Activated CD4-positive, alpha-beta T cell treated with anti-CD3 and anti-CD28 coated beads for 48 hours (primary cell): ENCODE results near the gene GRIN2D.

Experiments used
- DNase-seq: peaks from one replicate; pipeline ENCODE4 v3.0.0-alpha.2; 2020

GRIN2D gene

DNA sequence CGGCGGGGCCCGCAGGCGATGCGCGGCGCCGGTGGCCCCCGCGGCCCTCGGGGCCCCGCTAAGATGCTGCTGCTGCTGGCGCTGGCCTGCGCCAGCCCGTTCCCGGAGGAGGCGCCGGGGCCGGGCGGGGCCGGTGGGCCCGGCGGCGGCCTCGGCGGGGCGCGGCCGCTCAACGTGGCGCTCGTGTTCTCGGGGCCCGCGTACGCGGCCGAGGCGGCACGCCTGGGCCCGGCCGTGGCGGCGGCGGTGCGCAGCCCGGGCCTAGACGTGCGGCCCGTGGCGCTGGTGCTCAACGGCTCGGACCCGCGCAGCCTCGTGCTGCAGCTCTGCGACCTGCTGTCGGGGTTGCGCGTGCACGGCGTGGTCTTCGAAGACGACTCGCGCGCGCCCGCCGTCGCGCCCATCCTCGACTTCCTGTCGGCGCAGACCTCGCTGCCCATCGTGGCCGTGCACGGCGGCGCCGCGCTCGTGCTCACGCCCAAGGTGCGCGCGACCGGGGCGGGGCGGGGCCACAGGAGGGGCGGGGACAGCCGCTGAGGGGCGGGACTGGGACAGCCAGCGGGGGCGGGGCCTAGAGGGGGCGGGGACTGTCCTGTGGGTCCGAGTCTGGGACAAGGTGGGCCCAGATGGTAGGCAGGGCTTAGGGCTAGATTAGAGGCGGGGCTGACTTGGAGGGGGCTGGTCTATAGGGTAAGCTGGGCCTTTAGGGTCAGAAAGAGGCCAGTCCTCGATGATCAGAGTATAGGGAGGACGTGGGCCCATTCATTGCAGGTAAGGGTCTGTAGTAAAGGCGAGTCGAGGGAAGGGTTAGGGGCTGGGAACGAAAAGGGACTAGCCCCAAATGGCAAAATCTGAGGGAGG lies 5.1 kb downstream of the GRIN2D start:
- peak; percentile 93 for DNase-seq

- DNase-seq = peak; percentile 58
These were observed 6.7 kb downstream of the GRIN2D start for GRCh38 chr19:48400018-48400742.

DNA sequence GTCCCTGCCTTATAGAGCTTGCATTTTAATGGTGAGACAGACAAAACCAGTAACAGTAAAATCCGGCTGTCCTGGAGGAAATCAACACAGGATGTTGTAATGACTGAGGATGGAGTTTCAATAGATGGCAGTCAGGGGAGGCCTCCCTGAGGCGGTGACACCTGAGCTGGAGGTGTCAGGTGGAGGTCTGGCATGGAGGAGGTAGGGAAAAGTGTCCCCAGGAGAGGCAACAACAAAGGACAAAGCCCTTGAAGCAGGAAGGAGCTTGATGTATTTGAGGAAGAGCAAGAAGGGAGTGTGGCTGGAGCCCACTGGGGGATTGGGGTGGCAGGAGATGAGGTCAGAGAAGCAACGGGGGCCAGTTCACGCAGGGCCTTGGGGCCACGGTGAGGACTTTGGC lies 7.8 kb downstream of the GRIN2D start:
- DNase-seq = no peak

- peak; percentile 57 for DNase-seq
These were observed 10.1 kb downstream of the GRIN2D start for GRCh38 chr19:48403606-48404005.

GRCh38 chr19:48405010-48405659 lies 11.7 kb downstream of the GRIN2D start:
- no peak for DNase-seq

GRCh38 chr19:48405850-48406249 lies 12.4 kb downstream of the GRIN2D start:
- DNase-seq = no peak

- DNase-seq = no peak
These were observed 20.6 kb downstream of the GRIN2D start for GRCh38 chr19:48413879-48414587.

DNA sequence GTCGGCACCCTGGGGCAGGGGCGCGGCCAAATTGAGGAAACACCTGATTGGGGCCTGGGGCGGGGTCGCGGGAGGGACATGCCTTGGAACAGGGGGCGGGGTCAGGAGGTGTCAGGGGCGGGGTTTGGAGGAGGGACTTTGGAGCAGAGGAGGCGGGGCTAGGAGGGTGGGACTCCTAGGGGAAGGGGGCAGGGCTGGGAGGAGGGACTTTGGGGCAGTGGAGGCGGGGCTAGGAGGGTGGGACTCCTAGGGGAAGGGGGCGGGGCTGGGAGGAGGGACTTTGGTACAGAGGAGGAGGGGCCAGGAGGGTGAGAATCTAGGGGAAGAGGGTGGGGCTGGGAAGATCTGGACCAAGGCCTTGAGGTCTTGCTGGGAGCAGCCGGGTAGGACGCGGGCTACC lies 21.9 kb downstream of the GRIN2D start:
- DNase-seq = peak; percentile 91

GRCh38 chr19:48415806-48416221 lies 22.3 kb downstream of the GRIN2D start:
- no peak for DNase-seq

DNA sequence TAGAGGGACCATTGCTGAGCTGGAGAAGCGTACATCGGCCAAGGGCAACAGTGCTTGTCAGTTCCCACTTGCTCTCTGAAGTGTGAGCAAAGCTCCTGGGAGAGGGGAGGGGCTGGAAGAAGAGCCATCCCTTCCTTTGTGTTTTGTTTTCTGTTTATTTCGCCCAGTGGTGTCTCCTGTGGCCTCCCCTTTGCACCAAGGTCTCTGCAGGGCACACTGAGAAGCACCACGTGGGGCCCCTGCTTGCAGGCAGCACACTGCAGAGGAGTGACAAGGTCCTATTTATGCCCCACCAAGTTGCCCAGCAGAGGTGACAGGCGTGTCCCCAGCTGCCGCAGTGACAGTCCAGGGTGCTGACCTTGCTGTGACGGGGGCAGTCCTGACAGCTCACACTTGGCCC lies 24.0 kb downstream of the GRIN2D start:
- DNase-seq = no peak

- peak; percentile 47 for DNase-seq
These were observed 25.0 kb downstream of the GRIN2D start for GRCh38 chr19:48418317-48419064.

DNA sequence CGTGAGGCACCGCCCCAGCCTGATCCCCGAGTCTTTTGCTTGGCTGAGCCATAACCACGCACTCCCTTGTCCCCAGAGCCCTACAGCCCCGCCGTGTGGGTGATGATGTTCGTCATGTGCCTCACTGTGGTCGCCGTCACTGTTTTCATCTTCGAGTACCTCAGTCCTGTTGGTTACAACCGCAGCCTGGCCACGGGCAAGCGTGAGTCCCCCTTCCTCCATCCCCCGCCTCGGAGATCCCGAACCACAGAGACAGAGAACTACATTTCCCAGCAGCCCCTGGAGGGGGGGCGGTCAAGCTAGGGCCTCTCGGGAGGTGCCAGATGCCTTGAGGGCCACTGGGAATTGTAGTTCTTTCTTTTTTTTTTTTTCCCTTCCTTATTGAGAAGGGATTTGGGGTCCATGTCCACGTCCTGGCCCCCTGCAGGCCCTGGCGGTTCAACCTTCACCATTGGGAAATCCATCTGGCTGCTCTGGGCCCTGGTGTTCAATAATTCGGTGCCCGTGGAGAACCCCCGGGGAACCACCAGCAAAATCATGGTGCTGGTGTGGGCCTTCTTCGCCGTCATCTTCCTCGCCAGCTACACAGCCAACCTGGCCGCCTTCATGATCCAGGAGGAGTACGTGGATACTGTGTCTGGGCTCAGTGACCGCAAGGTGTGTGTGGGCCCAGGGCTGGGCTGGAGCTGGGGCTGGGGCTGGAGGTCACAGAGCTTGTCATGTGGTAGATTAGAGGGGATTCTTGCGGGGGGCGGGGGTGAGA lies 25.9 kb downstream of the GRIN2D start:
- DNase-seq = peak; percentile 85

DNA sequence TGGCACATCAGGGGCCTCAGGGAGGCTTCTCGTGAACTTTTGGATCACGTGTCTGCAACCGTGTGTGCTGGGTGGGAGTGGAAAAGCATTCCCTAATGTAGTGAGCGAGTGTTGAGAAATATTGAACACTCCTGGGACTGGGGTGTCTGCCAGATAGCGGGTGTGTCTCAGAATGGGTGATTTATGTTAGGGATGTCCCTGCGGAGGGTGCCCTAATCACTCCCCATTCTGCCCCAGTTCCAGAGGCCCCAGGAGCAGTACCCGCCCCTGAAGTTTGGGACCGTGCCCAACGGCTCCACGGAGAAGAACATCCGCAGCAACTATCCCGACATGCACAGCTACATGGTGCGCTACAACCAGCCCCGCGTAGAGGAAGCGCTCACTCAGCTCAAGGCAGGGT lies 28.1 kb downstream of the GRIN2D start:
- DNase-seq = no peak

DNA sequence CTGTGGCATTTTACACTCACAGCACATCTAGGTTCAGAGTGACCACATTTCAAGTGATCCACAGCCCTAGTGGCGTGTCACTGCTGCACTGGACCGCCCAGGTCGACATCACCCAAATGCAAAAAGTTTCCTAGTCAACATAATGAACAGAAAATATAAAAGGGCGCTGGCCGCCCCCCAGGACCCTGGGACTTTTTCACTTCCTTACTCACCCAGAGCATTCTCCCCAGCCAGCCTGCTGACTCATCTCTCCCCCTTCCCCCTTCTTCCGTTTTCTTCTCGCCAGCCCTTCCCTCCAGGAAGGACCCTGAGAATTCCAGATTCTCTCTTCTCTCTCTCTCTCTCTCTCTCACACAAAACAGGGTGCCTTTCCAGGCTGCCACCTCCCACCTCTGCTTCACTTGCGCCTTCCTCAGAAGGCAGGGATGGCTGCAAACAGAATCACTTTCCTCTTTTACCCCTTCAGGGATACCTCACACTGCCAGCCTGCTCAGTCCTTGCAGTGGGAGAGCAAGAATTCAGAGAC lies 31.3 kb downstream of the GRIN2D start:
- no peak for DNase-seq

GRCh38 chr19:48428670-48429069 lies 35.2 kb downstream of the GRIN2D start:
- no peak for DNase-seq

DNA sequence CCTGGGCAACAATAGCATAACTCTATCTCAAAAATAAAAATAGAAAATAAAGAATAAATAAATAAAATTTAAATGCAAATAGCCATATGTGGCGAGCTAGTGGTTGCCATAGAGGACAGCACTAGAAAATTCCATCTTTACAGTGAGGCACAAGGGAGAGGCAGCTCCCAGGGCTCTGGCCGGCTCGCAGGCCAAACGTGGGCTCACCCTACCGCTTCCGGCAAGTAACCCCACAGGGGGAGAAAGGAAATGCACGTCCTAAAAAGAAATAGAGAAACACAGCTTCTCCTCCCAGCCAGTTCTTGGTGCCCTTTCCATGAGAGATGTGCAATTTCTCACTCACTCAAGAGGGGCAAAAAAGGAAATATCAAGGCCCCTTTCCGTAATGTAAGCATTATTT lies 39.9 kb downstream of the GRIN2D start:
- DNase-seq = no peak

- no peak for DNase-seq
These were observed 43.1 kb downstream of the GRIN2D start for GRCh38 chr19:48436586-48436985.

DNA sequence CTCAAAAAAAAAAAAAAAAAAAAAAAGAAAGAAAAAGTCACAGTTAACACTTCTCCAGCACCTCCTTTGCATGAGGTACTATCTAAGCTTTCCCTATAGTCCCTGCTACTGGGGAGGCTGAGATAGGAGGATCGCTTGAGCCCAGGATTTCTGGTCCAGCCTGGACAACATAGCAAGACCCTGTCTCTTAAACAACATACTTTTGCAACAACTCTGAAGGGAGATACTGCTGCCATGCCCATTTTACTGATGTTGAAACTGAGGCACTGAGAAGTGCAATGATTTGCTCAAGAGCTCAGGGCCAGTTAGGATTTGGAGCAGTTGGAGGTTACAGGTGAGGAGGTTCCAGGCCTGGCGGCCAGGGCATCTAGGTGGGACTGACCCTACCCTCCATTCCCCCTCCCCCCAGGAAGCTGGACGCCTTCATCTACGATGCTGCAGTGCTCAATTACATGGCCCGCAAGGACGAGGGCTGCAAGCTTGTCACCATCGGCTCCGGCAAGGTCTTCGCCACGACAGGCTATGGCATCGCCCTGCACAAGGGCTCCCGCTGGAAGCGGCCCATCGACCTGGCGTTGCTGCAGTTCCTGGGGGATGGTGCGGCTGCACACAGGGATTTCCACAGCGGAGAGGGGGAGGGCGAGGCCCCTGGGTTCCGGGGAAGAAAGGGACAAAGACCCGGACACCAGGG lies 48.0 kb downstream of the GRIN2D start:
- DNase-seq = no peak

DNA sequence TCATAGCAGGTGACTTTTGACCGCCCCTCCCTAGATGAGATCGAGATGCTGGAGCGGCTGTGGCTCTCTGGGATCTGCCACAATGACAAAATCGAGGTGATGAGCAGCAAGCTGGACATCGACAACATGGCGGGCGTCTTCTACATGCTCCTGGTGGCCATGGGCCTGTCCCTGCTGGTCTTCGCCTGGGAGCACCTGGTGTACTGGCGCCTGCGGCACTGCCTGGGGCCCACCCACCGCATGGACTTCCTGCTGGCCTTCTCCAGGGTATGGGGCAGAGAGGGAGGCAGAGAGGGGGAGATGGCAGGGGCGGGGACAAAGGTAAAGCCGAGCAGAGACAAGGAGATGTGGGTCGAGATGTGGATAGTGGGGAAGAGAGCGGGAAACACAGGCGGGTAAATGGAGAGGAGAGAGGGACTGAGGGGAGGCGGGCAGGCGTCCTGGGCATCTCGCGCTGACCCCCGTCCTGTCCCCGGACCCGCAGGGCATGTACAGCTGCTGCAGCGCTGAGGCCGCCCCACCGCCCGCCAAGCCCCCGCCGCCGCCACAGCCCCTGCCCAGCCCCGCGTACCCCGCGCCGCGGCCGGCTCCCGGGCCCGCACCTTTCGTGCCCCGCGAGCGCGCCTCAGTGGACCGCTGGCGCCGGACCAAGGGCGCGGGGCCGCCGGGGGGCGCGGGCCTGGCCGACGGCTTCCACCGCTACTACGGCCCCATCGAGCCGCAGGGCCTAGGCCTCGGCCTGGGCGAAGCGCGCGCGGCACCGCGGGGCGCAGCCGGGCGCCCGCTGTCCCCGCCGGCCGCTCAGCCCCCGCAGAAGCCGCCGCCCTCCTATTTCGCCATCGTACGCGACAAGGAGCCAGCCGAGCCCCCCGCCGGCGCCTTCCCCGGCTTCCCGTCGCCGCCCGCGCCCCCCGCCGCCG lies 48.9 kb downstream of the GRIN2D start:
- no peak for DNase-seq

- DNase-seq = no peak
These were observed 49.8 kb downstream of the GRIN2D start for GRCh38 chr19:48443256-48443655.
